Right cardiac atrium (tissue), 5 donors: ENCODE measurements around the gene FHOD3. TPM values are rescaled to one million over a fixed set of nuclear protein-coding genes. Genes with fewer than 3 reads are reported as not detected.
A peak's percentile ranks its signal among the peaks of the same experiment; 100 is the strongest.

Experiments
- ATAC-seq, 2 donors: fragments of 200-7000 bp; cut with Tn5 transposase; one replicate each; pipeline versions ENCODE4 v1.8.0 to v1.9.1; 2020; ENCODE audit warnings: moderate library complexity in 2 of 2, mild to moderate bottlenecking in 1 of 2
- DNase-seq, 3 donors: peaks; one replicate each; pipeline ENCODE4 v3.0.0-alpha.2; 2020
- H3K27ac ChIP-seq: one replicate; pipeline ENCODE4 v1.5.1; 2013; ENCODE audit warnings: mild to moderate bottlenecking, low read length, control low read depth, moderate library complexity
- H3K27me3 ChIP-seq: one replicate; pipeline ENCODE4 v1.6.1; 2013; ENCODE audit not compliant: control insufficient read depth, insufficient read depth
- H3K4me1 ChIP-seq: one replicate; pipeline ENCODE4 v1.6.1; 2013; ENCODE audit warnings: low read length; ENCODE audit not compliant: control insufficient read depth, insufficient read depth
- H3K4me3 ChIP-seq: one replicate; pipeline ENCODE4 v1.5.1; 2013; ENCODE audit warnings: low read length, control low read depth
- H3K9me3 ChIP-seq: one replicate; pipeline ENCODE4 v1.6.1; 2013; ENCODE audit warnings: low read length; ENCODE audit not compliant: control insufficient read depth
- WGBS: extraction: QIAGEN DNeasy Blood & Tissue Kit; methylation state at CpG from one replicate; pipeline ENCODE4 v1.1.7; 2013; 5-methylcytosine and 5-hydroxymethylcytosine counted together
- intact Hi-C, 4 donors: fragments of 100-400 bp; cut with DNase I; formaldehyde crosslinking; loops; one replicate each; pipeline versions ENCODE4 v1.11.0 to v1.14.0; 2022 to 2023
- polyA plus RNA-seq: library from polyadenylated mRNA; stranded (reverse); fragments of 200-250 nt; gene quantifications from one replicate; pipeline ENCODE4 v1.2.3, GENCODE V29; 2013
- total RNA-seq, 4 donors: library from RNA; stranded (reverse); fragmentation: NEBNext Ultra II Directional; extraction: Animal tissue kit (Norgen Biotek cat#: 25700); gene quantifications; one replicate each; pipeline ENCODE4 v1.2.1, GENCODE V29; 2021
- donor health status: healthy with polysubstance abuse.
- donor health status: DM: no; HTN: yes; CAD: no.
- donor health status: DM: no; HTN: no; CAD: no.
- donor health status: DM: no; HTN: yes; CAD: no; lungs with severe emphysema.
- donor health status: DM: yes; HTN: yes; CAD: no.

The FHOD3 gene
- total and polyA plus RNA-seq, 5 donors: 118 to 157 (median 138) TPM

DNA sequence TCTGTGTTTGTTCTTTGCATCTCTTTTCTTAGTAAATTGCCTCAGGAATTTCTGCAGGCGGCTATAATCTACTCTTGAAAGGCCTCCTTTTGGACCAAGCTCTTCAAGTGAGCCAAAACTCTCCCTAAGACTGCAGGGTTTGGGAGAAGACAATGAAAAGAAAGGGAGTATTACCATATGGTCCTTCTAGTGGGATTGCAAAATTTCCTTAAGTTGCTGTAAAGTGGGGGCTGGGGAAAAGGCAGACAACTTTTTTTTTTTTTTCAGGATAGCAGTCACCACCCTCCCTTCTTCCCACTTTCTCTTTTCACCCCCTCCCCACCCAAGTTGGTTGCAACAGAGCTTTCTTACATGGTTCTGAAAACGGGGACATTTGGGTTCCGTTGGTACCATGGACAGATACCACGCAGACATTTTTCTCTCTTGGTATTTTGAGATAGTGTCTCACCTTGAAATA is 183.7 kb downstream of the FHOD3 start:
- H3K4me3 ChIP-seq: no peak overlapping the region
- H3K9me3 ChIP-seq: no peaks in the 10 kb centered on the region
- DNase-seq: no peak
- intact Hi-C loops: no loop called here
- no peak for ATAC-seq
- peaks cover 8% of the 10 kb centered on the region for H3K4me1 ChIP-seq
- H3K27me3 ChIP-seq: no peaks in the 10 kb centered on the region
- no peak overlapping the region for H3K27ac ChIP-seq
- 40% methylated on average over 4 of the region's 4 CpGs for WGBS

GRCh38 chr18:36481935-36482334 is 184.4 kb downstream of the FHOD3 start:
- ATAC-seq (no peak), DNase-seq (no peak)
- 57% methylated on average over 1 of the region's 1 CpG for WGBS
- no peaks in the 10 kb centered on the region for H3K27me3 ChIP-seq
- no peaks in the 10 kb centered on the region for H3K9me3 ChIP-seq
- intact Hi-C loops: no loop called here
- peaks cover 8% of the 10 kb centered on the region for H3K4me1 ChIP-seq
- H3K4me3 ChIP-seq: no peak overlapping the region
- no peak overlapping the region for H3K27ac ChIP-seq

GRCh38 chr18:36484591-36484990 is 187.1 kb downstream of the FHOD3 start:
- ATAC-seq (no peak), DNase-seq (no peak)
- H3K27ac ChIP-seq: no peak overlapping the region
- H3K9me3 ChIP-seq: no peaks in the 10 kb centered on the region
- H3K27me3 ChIP-seq: no peaks in the 10 kb centered on the region
- peaks cover 8% of the 10 kb centered on the region for H3K4me1 ChIP-seq
- intact Hi-C loops: no loop called here
- H3K4me3 ChIP-seq: no peak overlapping the region
- WGBS: 73% methylated on average over 5 of the region's 5 CpGs

- Histone ChIP-seq H3K4me3 (no peak overlapping the region), H3K9me3 (no peaks in the 10 kb centered on the region), H3K4me1 (peaks cover 12% of the 10 kb centered on the region), H3K27me3 (no peaks in the 10 kb centered on the region), H3K27ac (no peak overlapping the region)
- DNase-seq (no peak), ATAC-seq (no peak)
- intact Hi-C loops: no loop called here
- 83% methylated on average over 2 of the region's 2 CpGs for WGBS
Observed at GRCh38 chr18:36485772-36486171, 188.3 kb downstream of the FHOD3 start.

GRCh38 chr18:36488131-36488530 is 190.6 kb downstream of the FHOD3 start:
- intact Hi-C loops: no loop called here
- DNase-seq: no peak
- 51% methylated on average over 2 of the region's 2 CpGs for WGBS
- Histone ChIP-seq H3K27ac (no peak overlapping the region), H3K9me3 (no peaks in the 10 kb centered on the region), H3K4me1 (peaks cover 11% of the 10 kb centered on the region), H3K27me3 (no peaks in the 10 kb centered on the region), H3K4me3 (no peak overlapping the region)
- no peak for ATAC-seq

GRCh38 chr18:36490897-36491296 is 193.4 kb downstream of the FHOD3 start:
- no peaks in the 10 kb centered on the region for H3K9me3 ChIP-seq
- H3K4me1 ChIP-seq: peaks cover 13% of the 10 kb centered on the region
- 91% methylated on average over 4 of the region's 4 CpGs for WGBS
- DNase-seq (no peak), ATAC-seq (no peak)
- no peaks in the 10 kb centered on the region for H3K27me3 ChIP-seq
- no peak overlapping the region for H3K4me3 ChIP-seq
- intact Hi-C loops: no loop called here
- H3K27ac ChIP-seq: no peak overlapping the region

DNA sequence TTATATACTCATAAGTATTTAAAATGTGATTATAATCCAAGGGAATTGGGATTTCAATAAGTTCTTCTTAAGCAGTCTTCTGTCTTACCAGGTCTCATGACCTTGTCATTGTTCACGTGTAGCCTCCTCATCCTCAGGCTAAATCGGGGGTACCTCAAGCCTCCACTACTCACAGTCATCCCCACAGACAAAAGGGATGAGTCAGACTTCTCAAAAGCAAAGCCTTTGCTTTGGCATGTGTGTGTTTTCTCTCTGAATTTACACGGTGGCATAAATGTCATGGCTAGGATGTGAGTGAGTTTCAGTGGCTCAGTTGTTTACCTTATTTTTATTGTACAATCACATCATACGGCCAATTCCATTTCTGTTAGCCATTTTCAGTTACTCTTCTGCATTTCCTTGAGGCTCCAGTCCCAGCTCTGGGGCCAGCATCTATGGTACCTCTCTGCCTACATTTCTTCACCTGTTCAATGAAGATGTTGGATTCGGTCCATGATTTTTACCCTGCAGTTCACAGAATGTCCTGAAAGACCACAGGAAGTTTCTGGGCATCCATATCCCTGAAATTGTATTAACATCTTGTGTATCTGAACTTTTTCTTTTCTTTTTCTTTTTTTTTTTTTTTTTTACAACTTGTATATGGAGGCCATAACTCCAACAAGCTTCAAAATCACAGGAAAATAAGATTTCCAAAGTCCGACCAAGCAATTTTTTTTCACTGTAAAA is 195.3 kb downstream of the FHOD3 start:
- H3K27ac ChIP-seq: no peak overlapping the region
- no peaks in the 10 kb centered on the region for H3K27me3 ChIP-seq
- intact Hi-C loops: no loop called here
- no peaks in the 10 kb centered on the region for H3K9me3 ChIP-seq
- DNase-seq (no peak), ATAC-seq (no peak)
- peaks cover 13% of the 10 kb centered on the region for H3K4me1 ChIP-seq
- WGBS: 88% methylated on average over 6 of the region's 6 CpGs
- H3K4me3 ChIP-seq: no peak overlapping the region

GRCh38 chr18:36493349-36494159 is 196.0 kb downstream of the FHOD3 start:
- Histone ChIP-seq H3K9me3 (no peaks in the 10 kb centered on the region), H3K4me1 (peaks cover 13% of the 10 kb centered on the region), H3K27ac (peak overlapping the region; percentile 80), H3K4me3 (no peak overlapping the region), H3K27me3 (no peaks in the 10 kb centered on the region)
- DNase-seq (peak; percentile 48 to 82 (median 65)), ATAC-seq (peak; percentile 82 to 88)
- intact Hi-C loops: no loop called here
- 28% methylated on average over 15 of the region's 15 CpGs for WGBS

- no peak for ATAC-seq
- Histone ChIP-seq H3K4me1 (peaks cover 13% of the 10 kb centered on the region), H3K27ac (no peak overlapping the region), H3K4me3 (no peak overlapping the region), H3K9me3 (no peaks in the 10 kb centered on the region), H3K27me3 (no peaks in the 10 kb centered on the region)
- intact Hi-C loops: no loop called here
- no peak for DNase-seq
Observed at GRCh38 chr18:36494160-36494437, 196.6 kb downstream of the FHOD3 start.

- intact Hi-C loops: no loop called here
- H3K27ac ChIP-seq: no peak overlapping the region
Observed at GRCh38 chr18:36496022-36496421, 198.5 kb downstream of the FHOD3 start.

GRCh38 chr18:36499938-36500337 is 202.4 kb downstream of the FHOD3 start:
- no peak overlapping the region for H3K27ac ChIP-seq
- H3K9me3 ChIP-seq: no peaks in the 10 kb centered on the region
- no peaks in the 10 kb centered on the region for H3K4me1 ChIP-seq
- no peaks in the 10 kb centered on the region for H3K27me3 ChIP-seq
- DNase-seq (no peak), ATAC-seq (no peak)
- H3K4me3 ChIP-seq: no peak overlapping the region
- WGBS: 40% methylated on average over 3 of the region's 3 CpGs
- intact Hi-C loops: no loop called here

More at GRCh38 chr18:36496022-36496421, 198.5 kb downstream of the FHOD3 start:
- Histone ChIP-seq H3K4me1 (peaks cover 9% of the 10 kb centered on the region), H3K9me3 (no peaks in the 10 kb centered on the region), H3K27me3 (no peaks in the 10 kb centered on the region), H3K4me3 (no peak overlapping the region)
- DNase-seq: no peak
- no peak for ATAC-seq
